CD14-positive monocyte (primary cell): ENCODE measurements around the gene RAB3GAP2. TPM values are rescaled to one million over a fixed set of nuclear protein-coding genes. Genes with fewer than 3 reads are reported as not detected.

Experiments used
- DNase-seq, 3 donors: peaks; one replicate each; pipeline ENCODE4 v3.0.0-alpha.2; 2011 to 2022
- H2AFZ ChIP-seq: 2 replicates; pipeline ENCODE4 v1.6.0; 2012; ENCODE audit warnings: mild to moderate bottlenecking, low read depth, low read length, inconsistent platforms; ENCODE audit not compliant: insufficient read depth, poor library complexity, severe bottlenecking
- H3K27ac ChIP-seq, 2 donors: 1 replicate in 1 of 2; 2 replicates in 1 of 2; pipeline ENCODE4 v1.5.1; 2012 to 2013; ENCODE audit warnings: low read length in 2 of 2, control low read depth in 1 of 2, inconsistent platforms in 1 of 2, low read depth in 1 of 2, mild to moderate bottlenecking in 1 of 2
- H3K27me3 ChIP-seq, 2 donors: one replicate each; pipeline versions ENCODE4 v1.6.0 to v1.6.1; 2011 to 2013; ENCODE audit warnings: low read length in 2 of 2; ENCODE audit not compliant: control insufficient read depth in 2 of 2, insufficient read depth in 2 of 2
- H3K36me3 ChIP-seq, 2 donors: replicated peaks in 1 of 2; 1 replicate in 1 of 2; 2 replicates in 1 of 2; pipeline versions ENCODE4 v1.5.1 to v1.6.1; 2012 to 2013; ENCODE audit warnings: low read length in 2 of 2, control low read depth in 1 of 2, inconsistent platforms in 1 of 2, mild to moderate bottlenecking in 1 of 2; ENCODE audit not compliant: insufficient read depth in 2 of 2, control insufficient read depth in 1 of 2
- H3K4me1 ChIP-seq, 2 donors: 1 replicate in 1 of 2; 2 replicates in 1 of 2; pipeline versions ENCODE4 v1.5.1 to v1.6.1; 2012 to 2013; ENCODE audit warnings: low read length in 2 of 2, control low read depth in 1 of 2, inconsistent platforms in 1 of 2, mild to moderate bottlenecking in 1 of 2, moderate library complexity in 1 of 2; ENCODE audit not compliant: insufficient read depth in 2 of 2, control insufficient read depth in 1 of 2
- H3K4me2 ChIP-seq: replicated peaks from 2 replicates; pipeline ENCODE3; 2012; ENCODE audit warnings: low read length, moderate library complexity, mild to moderate bottlenecking; ENCODE audit not compliant: poor library complexity, severe bottlenecking; ENCODE audit errors: extremely low read depth
- H3K4me3 ChIP-seq, 3 experiments: fragments of 200-600 bp in 1 of 3; sonication (generic) in 1 of 3; replicated peaks in 1 of 3; 1 replicate in 2 of 3; 2 replicates in 1 of 3; pipeline ENCODE4 v1.5.1; 2011 to 2013; ENCODE audit warnings: low read length in 3 of 3, mild to moderate bottlenecking in 3 of 3, control low read depth in 2 of 3, low read depth in 2 of 3, inconsistent platforms in 1 of 3, moderate library complexity in 1 of 3
- H3K79me2 ChIP-seq: 2 replicates; pipeline ENCODE4 v1.6.0; 2012; ENCODE audit warnings: mild to moderate bottlenecking, control low read depth, inconsistent platforms, low read length, moderate library complexity; ENCODE audit not compliant: insufficient read depth
- H3K9ac ChIP-seq: 2 replicates; pipeline ENCODE4 v1.6.0; 2017; ENCODE audit warnings: low read length, mild to moderate bottlenecking; ENCODE audit not compliant: insufficient read depth, poor library complexity, severe bottlenecking
- H3K9me3 ChIP-seq, 2 donors: replicated peaks in 1 of 2; 1 replicate in 1 of 2; 2 replicates in 1 of 2; pipeline versions ENCODE4 v1.5.1 to v1.6.1; 2012 to 2013; ENCODE audit warnings: low read length in 2 of 2, control low read depth in 1 of 2; ENCODE audit not compliant: control insufficient read depth in 1 of 2, insufficient read depth in 1 of 2
- H4K20me1 ChIP-seq: 2 replicates; pipeline ENCODE4 v1.6.0; 2012; ENCODE audit warnings: mild to moderate bottlenecking, low read length, control low read depth, moderate library complexity; ENCODE audit not compliant: insufficient read depth
- H3K27ac Mint-ChIP-seq, 7 donors: one replicate each; pipeline ENCODE4 v1.8.0; 2020; ENCODE audit warnings: mild to moderate bottlenecking in 7 of 7, mixed read lengths in 7 of 7, moderate library complexity in 6 of 7, inconsistent platforms in 2 of 7
- H3K27me3 Mint-ChIP-seq, 3 donors: one replicate each; pipeline ENCODE4 v1.8.0; 2021 to 2022; ENCODE audit warnings: low read depth in 3 of 3, mild to moderate bottlenecking in 3 of 3, mixed read lengths in 3 of 3, moderate library complexity in 3 of 3, inconsistent platforms in 1 of 3
- H3K36me3 Mint-ChIP-seq, 2 donors: one replicate each; pipeline ENCODE4 v1.8.0; 2020; ENCODE audit warnings: mixed read lengths in 2 of 2, inconsistent platforms in 1 of 2, mild to moderate bottlenecking in 1 of 2
- H3K4me1 Mint-ChIP-seq: one replicate; pipeline ENCODE4 v1.8.0; 2020; ENCODE audit warnings: mild to moderate bottlenecking, mixed read lengths
- H3K4me3 Mint-ChIP-seq, 2 donors: one replicate each; pipeline ENCODE4 v1.8.0; 2020; ENCODE audit warnings: mild to moderate bottlenecking in 2 of 2, mixed read lengths in 2 of 2, moderate library complexity in 1 of 2
- H3K9me3 Mint-ChIP-seq, 7 donors: one replicate each; pipeline ENCODE4 v1.8.0; 2020 to 2022; ENCODE audit warnings: mixed read lengths in 7 of 7, mild to moderate bottlenecking in 6 of 7, moderate library complexity in 6 of 7, inconsistent platforms in 2 of 7
- CTCF ChIP-seq: fragments of 200-600 bp; IDR thresholded peaks from one replicate; pipeline ENCODE4 v1.8.0; 2022; ENCODE audit warnings: antibody characterized with exemption, mild to moderate bottlenecking
- WGBS: methylation state at CpG from one replicate; pipeline ENCODE4 v1.1.5; 2013; ENCODE audit warnings: missing lambda C conversion rate; ENCODE audit not compliant: insufficient coverage; 5-methylcytosine and 5-hydroxymethylcytosine counted together
- intact Hi-C, 2 donors: fragments of 100-400 bp; cut with micrococcal nuclease; formaldehyde crosslinking; loops; one replicate each; pipeline versions ENCODE4 v1.15.0 to v1.15.1; 2023
- polyA plus RNA-seq, 3 donors: library from polyadenylated mRNA; depleted of rRNA in 1 of 3; unstranded in 2 of 3; stranded (reverse) in 1 of 3; fragments of 300-500 nt in 2 of 3; fragments of >200 nt in 1 of 3; fragmentation: Illumina TruSeq in 2 of 3; gene quantifications; 1 replicate in 2 of 3; 2 replicates in 1 of 3; pipeline ENCODE4 v1.2.3, GENCODE V29; 2012 to 2021

Gene RAB3GAP2
- polyA plus RNA-seq, 3 donors, result 9.8 to 12.1 (median 11.6) TPM

- Histone ChIP-seq H3K4me2 (no peak overlapping the region), H3K79me2 (peaks cover 33% of the 10 kb centered on the region), H3K9me3 (no peaks in the 10 kb centered on the region), H3K36me3 (peaks cover 11 to 23% of the 10 kb centered on the region in 2 donors), H4K20me1 (peaks cover 39% of the 10 kb centered on the region), H3K4me3 (no peak overlapping the region), H3K27me3 (no peaks in the 10 kb centered on the region), H3K4me1 (no peaks in the 10 kb centered on the region), H2AFZ (no peak overlapping the region), H3K27ac (no peak overlapping the region), H3K9ac (no peak overlapping the region)
- no peak for DNase-seq
- H3K27me3 Mint-ChIP-seq, result no peaks in the 10 kb centered on the region
- H3K4me1 Mint-ChIP-seq, result no peaks in the 10 kb centered on the region
- H3K9me3 Mint-ChIP-seq, result no peaks in the 10 kb centered on the region
- H3K27ac Mint-ChIP-seq, result no peak overlapping the region
- WGBS, result no CpG with 5 or more reads among the region's 1 CpG
- H3K4me3 Mint-ChIP-seq, result no peak overlapping the region
- peaks cover 21 to 25% of the 10 kb centered on the region in 2 donors for H3K36me3 Mint-ChIP-seq
- intact Hi-C loops, result no loop called here
- no peak for TF ChIP-seq CTCF
These were observed 36.8 kb downstream of the RAB3GAP2 start for GRCh38 chr1:220235462-220235861.

- H4K20me1 ChIP-seq, result peaks cover 34% of the 10 kb centered on the region
- H3K36me3 ChIP-seq, result peaks cover 17 to 37% of the 10 kb centered on the region in 2 donors
- no peak overlapping the region for H3K27ac ChIP-seq
- intact Hi-C loops, result no loop called here
- H3K9ac ChIP-seq, result no peak overlapping the region
- DNase-seq, result no peak
- no peak overlapping the region for H3K4me3 ChIP-seq
- no peak overlapping the region for H3K4me3 Mint-ChIP-seq
- H2AFZ ChIP-seq, result no peak overlapping the region
- no peaks in the 10 kb centered on the region for H3K4me1 ChIP-seq
- peaks cover 0 to 1% (median 0%) of the 10 kb centered on the region in 7 donors for H3K9me3 Mint-ChIP-seq
- no peak overlapping the region for H3K27ac Mint-ChIP-seq
- H3K79me2 ChIP-seq, result peaks cover 25% of the 10 kb centered on the region
- H3K4me1 Mint-ChIP-seq, result no peaks in the 10 kb centered on the region
- no peaks in the 10 kb centered on the region for H3K27me3 Mint-ChIP-seq
- H3K36me3 Mint-ChIP-seq, result peaks cover 26 to 33% of the 10 kb centered on the region in 2 donors
- H3K9me3 ChIP-seq, result no peaks in the 10 kb centered on the region
- WGBS, result no CpG with 5 or more reads among the region's 3 CpGs
- no peak for TF ChIP-seq CTCF
- H3K27me3 ChIP-seq, result no peaks in the 10 kb centered on the region
- no peak overlapping the region for H3K4me2 ChIP-seq
These were observed 38.3 kb downstream of the RAB3GAP2 start for GRCh38 chr1:220233927-220234326.
